KOPT-K1 (cell line): ENCODE data around the gene SLC27A3.
"Not testable (repeated sequence)": the region's sequence is repeated elsewhere in the genome, so short reads cannot be mapped to it uniquely, and the experiment has no call there.

Experiments used
- H3K27ac ChIP-seq: fragments of 200-600 bp; sonication (generic); 2 replicates; pipeline ENCODE4 v1.5.1; 2016; ENCODE audit warnings: antibody characterized with exemption, mild to moderate bottlenecking, low read depth, low read length; ENCODE audit not compliant: poor library complexity, severe bottlenecking
- H3K36me3 ChIP-seq: fragments of 200-600 bp; sonication (generic); 2 replicates; pipeline ENCODE4 v1.5.1; 2017; ENCODE audit warnings: antibody characterized with exemption, mild to moderate bottlenecking, low read length, moderate library complexity; ENCODE audit not compliant: insufficient read depth
- H3K9me3 ChIP-seq: fragments of 200-600 bp; sonication (generic); 2 replicates; pipeline ENCODE4 v1.5.1; 2017; ENCODE audit warnings: antibody characterized with exemption, low read length, mild to moderate bottlenecking; ENCODE audit not compliant: insufficient read depth, poor library complexity, severe bottlenecking

The SLC27A3 gene

DNA sequence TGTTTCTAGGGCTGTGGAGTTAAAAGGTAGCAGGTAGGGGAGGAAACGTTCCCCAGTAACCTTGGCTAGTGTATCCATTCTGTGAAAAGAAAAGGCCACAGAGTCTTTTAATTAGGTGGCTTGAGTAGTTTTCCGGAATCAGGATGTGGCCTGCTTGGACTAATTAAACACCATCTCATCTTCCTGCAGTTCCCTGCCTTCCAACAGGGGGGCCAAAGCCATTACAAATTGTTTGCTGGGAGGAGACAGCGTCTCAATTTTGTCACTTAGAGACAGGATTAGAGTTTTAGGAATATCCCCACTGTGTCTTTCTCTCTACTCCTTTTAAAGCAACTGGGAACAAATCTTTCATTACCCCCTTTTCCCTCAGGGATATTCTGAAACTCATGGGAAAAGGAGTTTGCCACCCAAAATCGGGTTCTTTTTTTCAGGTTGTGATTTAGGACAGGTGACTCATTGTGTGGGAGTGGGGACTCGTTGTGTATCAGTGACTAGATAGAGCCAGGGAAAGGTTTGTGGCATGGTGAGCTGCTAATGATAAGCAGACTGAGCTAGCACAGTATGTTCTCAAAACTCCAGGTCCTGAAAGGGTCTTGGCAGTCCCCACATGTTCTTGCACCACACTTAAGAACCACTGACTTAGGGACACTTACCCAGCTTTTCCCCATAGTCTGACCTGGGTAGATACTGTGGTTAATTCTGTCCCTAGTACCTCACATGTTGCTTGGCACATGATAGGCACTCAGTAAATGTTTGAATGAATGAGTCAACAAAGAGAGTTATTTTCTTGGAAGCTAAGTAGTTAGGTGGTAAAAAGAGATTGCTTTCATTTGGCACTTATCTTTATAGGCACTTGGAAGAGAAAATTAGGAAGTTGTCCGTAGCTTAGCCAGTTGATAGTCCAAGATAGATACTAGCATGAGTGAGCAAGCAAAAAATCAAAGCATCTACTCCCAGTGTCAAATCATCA is 24.9 kb upstream of the SLC27A3 start:
- Histone ChIP-seq H3K27ac (no peak overlapping the region), H3K9me3 (no peaks in the 10 kb centered on the region), H3K36me3 (peaks cover 97% of the 10 kb centered on the region)

- peaks cover 94% of the 10 kb centered on the region for H3K36me3 ChIP-seq
- no peak overlapping the region for H3K27ac ChIP-seq
- no peaks in the 10 kb centered on the region for H3K9me3 ChIP-seq
These were observed 23.1 kb upstream of the SLC27A3 start for GRCh38 chr1:153752072-153752471.

- H3K9me3 ChIP-seq = no peaks in the 10 kb centered on the region
- H3K36me3 ChIP-seq = peaks cover 94% of the 10 kb centered on the region
- H3K27ac ChIP-seq = no peak overlapping the region
These were observed 22.5 kb upstream of the SLC27A3 start for GRCh38 chr1:153752571-153753195.

DNA sequence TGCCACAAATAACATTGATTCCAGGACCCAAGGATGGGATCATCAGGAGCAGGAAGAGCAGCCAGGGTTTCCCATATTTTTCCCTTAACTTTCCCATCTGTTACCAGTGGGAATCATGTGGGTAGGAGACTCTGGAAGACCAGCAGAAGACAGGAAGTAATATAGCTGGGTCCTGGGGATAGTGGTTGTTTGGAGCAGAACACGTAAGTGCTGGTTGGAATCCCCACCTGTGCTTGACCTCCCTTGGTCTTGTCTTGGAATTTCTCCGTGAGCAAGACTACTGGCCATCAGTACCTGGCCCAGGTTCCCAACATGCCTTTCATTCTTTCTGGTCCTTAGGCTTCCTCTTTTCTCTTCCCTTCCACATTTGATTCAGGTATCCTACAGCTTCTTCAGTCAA is 20.9 kb upstream of the SLC27A3 start:
- Histone ChIP-seq H3K27ac (no peak overlapping the region), H3K36me3 (peaks cover 94% of the 10 kb centered on the region), H3K9me3 (no peaks in the 10 kb centered on the region)

DNA sequence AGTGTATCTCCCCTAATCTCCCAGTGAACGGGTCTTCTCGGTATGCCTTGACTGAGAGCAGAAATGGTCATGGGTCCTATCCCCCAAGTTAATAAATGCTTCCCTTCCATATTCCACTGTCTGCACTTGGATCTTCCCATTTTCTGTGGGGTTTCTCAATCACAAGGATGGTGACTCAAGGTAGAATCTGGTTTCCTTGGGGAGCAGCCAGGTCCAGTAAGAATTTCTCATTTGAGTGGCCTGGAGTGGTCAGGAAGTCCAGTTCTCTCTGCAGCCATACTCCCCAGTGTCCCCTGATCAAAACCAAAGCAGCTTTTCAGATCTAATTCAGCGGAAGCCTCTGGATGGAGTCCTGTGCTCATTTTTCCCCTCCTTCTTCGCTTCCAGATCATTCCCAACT is 14.8 kb upstream of the SLC27A3 start:
- H3K36me3 ChIP-seq = peaks cover 96% of the 10 kb centered on the region
- H3K27ac ChIP-seq = no peak overlapping the region

DNA sequence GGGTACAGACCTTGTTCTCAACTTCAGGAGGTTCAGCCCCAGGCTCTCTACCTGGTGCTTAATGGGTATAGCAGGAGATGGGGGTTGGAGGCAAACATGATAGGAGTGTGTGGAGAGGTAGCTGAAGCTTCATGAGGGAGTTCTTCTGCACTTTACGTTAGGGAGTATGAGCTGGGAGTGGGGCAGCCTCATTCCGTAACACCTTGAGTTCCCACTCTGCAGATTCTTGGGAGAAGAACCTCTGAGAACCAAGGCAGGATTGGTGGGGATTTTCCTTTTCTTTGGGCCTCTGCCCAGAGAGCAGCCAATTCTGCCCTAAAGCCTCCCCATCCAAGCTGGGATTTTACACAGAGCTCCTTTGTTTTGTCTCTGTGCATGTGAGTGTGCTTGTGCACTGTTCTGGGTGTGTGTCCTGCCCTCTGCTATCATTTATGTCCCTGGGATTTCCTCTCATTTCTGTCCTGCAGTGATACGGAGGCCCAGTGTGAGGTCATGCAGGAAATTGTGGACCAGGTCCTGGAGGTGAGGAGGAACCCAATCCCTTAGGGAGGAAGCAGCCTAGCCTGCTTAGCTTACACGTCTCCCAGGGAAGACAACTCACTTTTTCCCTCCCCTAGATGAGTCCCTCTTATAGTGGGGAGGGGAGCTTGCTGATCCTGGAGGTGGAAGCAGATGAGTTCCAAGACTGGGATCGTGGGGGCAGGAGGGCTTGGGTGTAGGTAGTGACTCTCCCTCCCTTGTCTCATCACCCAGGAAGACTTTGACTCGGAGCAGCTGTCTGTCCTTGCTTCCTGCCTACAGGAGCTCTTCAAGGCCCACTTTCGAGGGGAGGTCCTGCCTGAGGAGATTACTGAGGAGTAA is 11.6 kb upstream of the SLC27A3 start:
- H3K27ac ChIP-seq = no peak overlapping the region
- peaks cover 88% of the 10 kb centered on the region for H3K36me3 ChIP-seq

More for the DNA sequence above, 14.8 kb upstream of the SLC27A3 start:
- H3K9me3 ChIP-seq = no peaks in the 10 kb centered on the region

GRCh38 chr1:153764310-153764709 is 10.9 kb upstream of the SLC27A3 start:
- peaks cover 88% of the 10 kb centered on the region for H3K36me3 ChIP-seq
- no peaks in the 10 kb centered on the region for H3K9me3 ChIP-seq
- no peak overlapping the region for H3K27ac ChIP-seq

More for the DNA sequence above, 11.6 kb upstream of the SLC27A3 start:
- no peaks in the 10 kb centered on the region for H3K9me3 ChIP-seq

DNA sequence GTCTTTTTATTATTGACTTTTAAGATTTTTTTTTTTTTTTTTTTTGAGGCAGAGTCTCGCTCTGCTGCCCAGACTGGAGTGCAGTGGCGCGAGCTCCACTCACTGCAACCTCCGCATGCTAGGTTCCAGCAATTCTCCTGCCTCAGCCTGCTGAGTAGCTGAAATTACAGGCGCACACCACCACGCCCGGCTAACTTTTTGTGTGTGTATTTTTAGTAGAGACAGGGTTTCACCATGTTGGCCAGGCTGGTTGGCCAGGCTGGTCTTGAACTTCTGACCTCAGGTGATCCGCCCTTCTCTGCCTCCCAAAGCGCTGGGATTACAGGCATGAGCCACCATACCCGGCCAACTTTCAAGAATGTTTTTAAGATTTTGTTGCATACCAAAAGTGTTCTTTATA is 8.5 kb upstream of the SLC27A3 start:
- peaks cover 88% of the 10 kb centered on the region for H3K36me3 ChIP-seq
- not testable (repeated sequence) for H3K9me3 ChIP-seq, H3K27ac ChIP-seq

- H3K27ac ChIP-seq = no peak overlapping the region
- H3K36me3 ChIP-seq = peaks cover 88% of the 10 kb centered on the region
These were observed 7.7 kb upstream of the SLC27A3 start for GRCh38 chr1:153767519-153767918.

GRCh38 chr1:153768316-153769181 is 6.7 kb upstream of the SLC27A3 start:
- H3K27ac ChIP-seq = no peak overlapping the region
- H3K36me3 ChIP-seq = peaks cover 87% of the 10 kb centered on the region
- no peaks in the 10 kb centered on the region for H3K9me3 ChIP-seq

More at GRCh38 chr1:153767519-153767918, 7.7 kb upstream of the SLC27A3 start:
- no peaks in the 10 kb centered on the region for H3K9me3 ChIP-seq

DNA sequence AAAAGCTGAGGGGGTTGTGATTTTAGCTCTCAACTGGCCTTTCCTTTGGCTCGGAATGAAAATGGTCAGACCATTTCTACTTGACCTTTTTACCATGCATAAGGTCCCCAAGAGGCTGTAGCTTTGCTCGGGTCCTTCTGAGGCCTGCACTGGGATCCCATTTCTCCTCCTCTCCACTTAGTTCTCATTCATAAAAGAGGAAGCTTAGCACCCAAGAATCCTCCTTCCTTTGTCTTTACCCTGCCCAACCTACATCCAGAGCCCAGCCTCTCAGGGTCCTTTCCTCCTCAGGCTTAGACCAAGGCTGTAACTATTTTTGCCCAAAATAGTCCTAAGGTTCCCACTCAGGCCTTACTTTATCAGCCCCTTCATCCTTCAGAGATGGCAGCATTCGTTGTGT is 6.0 kb upstream of the SLC27A3 start:
- Histone ChIP-seq H3K36me3 (peaks cover 87% of the 10 kb centered on the region), H3K9me3 (no peaks in the 10 kb centered on the region), H3K27ac (no peak overlapping the region)

- H3K27ac ChIP-seq = no peak overlapping the region
- no peaks in the 10 kb centered on the region for H3K9me3 ChIP-seq
- H3K36me3 ChIP-seq = peaks cover 78% of the 10 kb centered on the region
These were observed 4.4 kb upstream of the SLC27A3 start for GRCh38 chr1:153770797-153771196.

DNA sequence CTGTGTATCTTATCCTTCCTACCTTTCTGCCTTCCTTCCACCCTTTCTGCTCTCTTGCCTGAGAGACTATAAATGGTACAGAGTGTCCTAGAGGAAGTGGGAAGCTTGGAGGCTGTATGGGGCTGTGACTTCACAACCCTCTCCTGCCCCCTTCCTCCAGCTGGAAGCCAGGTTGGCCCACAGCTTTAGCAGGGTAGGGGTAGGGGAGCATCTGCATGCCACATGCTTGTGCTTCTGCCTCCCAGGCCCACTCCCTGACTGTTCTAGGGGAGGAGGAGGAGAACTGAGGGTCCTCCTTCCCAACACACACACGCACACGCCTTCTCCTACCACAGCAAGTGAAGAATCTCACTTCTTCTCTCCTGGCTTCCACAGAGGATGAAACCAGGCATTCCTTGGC is 3.9 kb upstream of the SLC27A3 start:
- Histone ChIP-seq H3K9me3 (no peaks in the 10 kb centered on the region), H3K36me3 (peaks cover 78% of the 10 kb centered on the region), H3K27ac (no peak overlapping the region)
